Sigmoid colon (tissue), 4 donors: ENCODE measurements around the gene TUBB1.

Source experiments
- CTCF ChIP-seq, 4 experiments: fragments of 450-650 bp in 3 of 4; fragments of 200-600 bp in 1 of 4; IDR thresholded peaks; one replicate each; pipeline ENCODE4 v1.5.1; 2016 to 2019; ENCODE audit warnings: antibody characterized with exemption in 4 of 4, mild to moderate bottlenecking in 3 of 4, moderate library complexity in 2 of 4
- POLR2A ChIP-seq, 2 donors: fragments of 450-650 bp; IDR thresholded peaks; one replicate each; pipeline ENCODE4 v1.6.1; 2016; ENCODE audit warnings: antibody characterized with exemption in 2 of 2, mild to moderate bottlenecking in 2 of 2, moderate library complexity in 2 of 2
- POLR2AphosphoS5 ChIP-seq, 4 donors: sonication (generic); formaldehyde crosslinking; IDR thresholded peaks; one replicate each; pipeline ENCODE4 v1.6.1; 2017; ENCODE audit warnings: antibody characterized with exemption in 4 of 4

GRCh38 chr20:59062081-59062480 lies 42.9 kb downstream of the TUBB1 start:
- TF ChIP-seq CTCF (IDR thresholded peaks at IDR 0.05) (no peak), POLR2A (IDR thresholded peaks at IDR 0.05) (no peak), POLR2AphosphoS5 (IDR thresholded peaks at IDR 0.05) (no peak)
